ENCODE data around the gene OLR1. TPM values are rescaled to one million over a fixed set of nuclear protein-coding genes. Genes with fewer than 3 reads are reported as not detected.

Gene OLR1
- total and polyA plus RNA-seq, 4 donors: 6.3 to 27.2 (median 21.4) TPM

GRCh38 chr12:10159280-10159679 lies 12.7 kb downstream of the OLR1 start:
- Histone ChIP-seq H3K4me1 (ENCODE audit: control insufficient read depth, insufficient read depth, low read length) (no peaks in the 10 kb centered on the region), H3K9me3 (ENCODE audit: control insufficient read depth, insufficient read depth, low read length) (no peaks in the 10 kb centered on the region), H3K4me3 (ENCODE audit: low read depth, low read length) (no peak overlapping the region), H3K27me3 (ENCODE audit: control insufficient read depth, insufficient read depth, low read length) (no peaks in the 10 kb centered on the region), H3K27ac (ENCODE audit: low read depth, low read length) (no peak overlapping the region), H3K36me3 (ENCODE audit: control insufficient read depth, insufficient read depth, low read length) (no peaks in the 10 kb centered on the region)
- no CpG with 5 or more reads among the region's 3 CpGs for WGBS (ENCODE audit: insufficient coverage)
- no peak for DNase-seq (ENCODE audit: low read depth in 4 of 6, low spot score in 6 of 6)

- Histone ChIP-seq H3K27me3 (ENCODE audit: control insufficient read depth, insufficient read depth, low read length) (no peaks in the 10 kb centered on the region), H3K4me1 (ENCODE audit: control insufficient read depth, insufficient read depth, low read length) (peaks cover 8% of the 10 kb centered on the region), H3K27ac (ENCODE audit: low read depth, low read length) (no peak overlapping the region), H3K9me3 (ENCODE audit: control insufficient read depth, insufficient read depth, low read length) (no peaks in the 10 kb centered on the region), H3K36me3 (ENCODE audit: control insufficient read depth, insufficient read depth, low read length) (no peaks in the 10 kb centered on the region), H3K4me3 (ENCODE audit: low read depth, low read length) (no peak overlapping the region)
- DNase-seq (ENCODE audit: low read depth in 4 of 6, low spot score in 6 of 6): no peak
- no CpG with 5 or more reads among the region's 2 CpGs for WGBS (ENCODE audit: insufficient coverage)
Measured at GRCh38 chr12:10158406-10158805, 13.5 kb downstream of the OLR1 start.

- Histone ChIP-seq H3K27ac (ENCODE audit: low read depth, low read length) (no peak overlapping the region), H3K9me3 (ENCODE audit: control insufficient read depth, insufficient read depth, low read length) (no peaks in the 10 kb centered on the region), H3K4me1 (ENCODE audit: control insufficient read depth, insufficient read depth, low read length) (peaks cover 10% of the 10 kb centered on the region), H3K36me3 (ENCODE audit: control insufficient read depth, insufficient read depth, low read length) (no peaks in the 10 kb centered on the region), H3K27me3 (ENCODE audit: control insufficient read depth, insufficient read depth, low read length) (no peaks in the 10 kb centered on the region), H3K4me3 (ENCODE audit: low read depth, low read length) (no peak overlapping the region)
- DNase-seq (ENCODE audit: low read depth in 4 of 6, low spot score in 6 of 6): no peak
- no CpG with 5 or more reads among the region's 3 CpGs for WGBS (ENCODE audit: insufficient coverage)
Measured at GRCh38 chr12:10155966-10156365, 16.0 kb downstream of the OLR1 start.

- peak overlapping the region; percentile 87 for H3K27ac ChIP-seq (ENCODE audit: low read depth, low read length)
- H3K9me3 ChIP-seq (ENCODE audit: control insufficient read depth, insufficient read depth, low read length): no peaks in the 10 kb centered on the region
- no peak for DNase-seq (ENCODE audit: low read depth in 4 of 6, low spot score in 6 of 6)
- H3K27me3 ChIP-seq (ENCODE audit: control insufficient read depth, insufficient read depth, low read length): no peaks in the 10 kb centered on the region
- peaks cover 10% of the 10 kb centered on the region for H3K4me1 ChIP-seq (ENCODE audit: control insufficient read depth, insufficient read depth, low read length)
- peak overlapping the region; percentile 75 for H3K4me3 ChIP-seq (ENCODE audit: low read depth, low read length)
- no peaks in the 10 kb centered on the region for H3K36me3 ChIP-seq (ENCODE audit: control insufficient read depth, insufficient read depth, low read length)
- 67% methylated on average over 3 of the region's 6 CpGs for WGBS (ENCODE audit: insufficient coverage)
Measured at GRCh38 chr12:10154145-10154496, 17.8 kb downstream of the OLR1 start.

GRCh38 chr12:10153271-10154144 lies 18.4 kb downstream of the OLR1 start:
- no peaks in the 10 kb centered on the region for H3K27me3 ChIP-seq (ENCODE audit: control insufficient read depth, insufficient read depth, low read length)
- H3K36me3 ChIP-seq (ENCODE audit: control insufficient read depth, insufficient read depth, low read length): no peaks in the 10 kb centered on the region
- peak overlapping the region; percentile 75 for H3K4me3 ChIP-seq (ENCODE audit: low read depth, low read length)
- DNase-seq (ENCODE audit: low read depth in 4 of 6, low spot score in 6 of 6): peak; percentile 47 to 92 (median 66)
- under 1% methylated on average over 40 of the region's 46 CpGs for WGBS (ENCODE audit: insufficient coverage)
- peaks cover 10% of the 10 kb centered on the region for H3K4me1 ChIP-seq (ENCODE audit: control insufficient read depth, insufficient read depth, low read length)
- H3K9me3 ChIP-seq (ENCODE audit: control insufficient read depth, insufficient read depth, low read length): no peaks in the 10 kb centered on the region
- H3K27ac ChIP-seq (ENCODE audit: low read depth, low read length): peak overlapping the region; percentile 87

- Histone ChIP-seq H3K4me3 (ENCODE audit: low read depth, low read length) (no peak overlapping the region), H3K4me1 (ENCODE audit: control insufficient read depth, insufficient read depth, low read length) (peaks cover 10% of the 10 kb centered on the region), H3K36me3 (ENCODE audit: control insufficient read depth, insufficient read depth, low read length) (no peaks in the 10 kb centered on the region), H3K27me3 (ENCODE audit: control insufficient read depth, insufficient read depth, low read length) (no peaks in the 10 kb centered on the region), H3K27ac (ENCODE audit: low read depth, low read length) (no peak overlapping the region), H3K9me3 (ENCODE audit: control insufficient read depth, insufficient read depth, low read length) (no peaks in the 10 kb centered on the region)
- WGBS (ENCODE audit: insufficient coverage): no CpG with 5 or more reads among the region's 2 CpGs
- DNase-seq (ENCODE audit: low read depth in 4 of 6, low spot score in 6 of 6): no peak
Measured at GRCh38 chr12:10151621-10152020, 20.3 kb downstream of the OLR1 start.

GRCh38 chr12:10147714-10148403 lies 24.1 kb downstream of the OLR1 start:
- no peak overlapping the region for H3K27ac ChIP-seq (ENCODE audit: low read depth, low read length)
- no peaks in the 10 kb centered on the region for H3K9me3 ChIP-seq (ENCODE audit: control insufficient read depth, insufficient read depth, low read length)
- WGBS (ENCODE audit: insufficient coverage): no CpG with 5 or more reads among the region's 5 CpGs
- H3K36me3 ChIP-seq (ENCODE audit: control insufficient read depth, insufficient read depth, low read length): no peaks in the 10 kb centered on the region
- DNase-seq (ENCODE audit: low read depth in 4 of 6, low spot score in 6 of 6): no peak
- no peaks in the 10 kb centered on the region for H3K27me3 ChIP-seq (ENCODE audit: control insufficient read depth, insufficient read depth, low read length)
- H3K4me3 ChIP-seq (ENCODE audit: low read depth, low read length): no peak overlapping the region
- H3K4me1 ChIP-seq (ENCODE audit: control insufficient read depth, insufficient read depth, low read length): no peaks in the 10 kb centered on the region

GRCh38 chr12:10142976-10143589 lies 28.8 kb downstream of the OLR1 start:
- Histone ChIP-seq H3K27ac (ENCODE audit: low read depth, low read length) (no peak overlapping the region), H3K27me3 (ENCODE audit: control insufficient read depth, insufficient read depth, low read length) (no peaks in the 10 kb centered on the region), H3K36me3 (ENCODE audit: control insufficient read depth, insufficient read depth, low read length) (no peaks in the 10 kb centered on the region), H3K9me3 (ENCODE audit: control insufficient read depth, insufficient read depth, low read length) (no peaks in the 10 kb centered on the region), H3K4me3 (ENCODE audit: low read depth, low read length) (no peak overlapping the region), H3K4me1 (ENCODE audit: control insufficient read depth, insufficient read depth, low read length) (no peaks in the 10 kb centered on the region)
- no CpG with 5 or more reads among the region's 1 CpG for WGBS (ENCODE audit: insufficient coverage)
- no peak for DNase-seq (ENCODE audit: low read depth in 4 of 6, low spot score in 6 of 6)

GRCh38 chr12:10140001-10140400 lies 31.9 kb downstream of the OLR1 start:
- no CpG with 5 or more reads among the region's 2 CpGs for WGBS (ENCODE audit: insufficient coverage)
- no peaks in the 10 kb centered on the region for H3K27me3 ChIP-seq (ENCODE audit: control insufficient read depth, insufficient read depth, low read length)
- no peaks in the 10 kb centered on the region for H3K36me3 ChIP-seq (ENCODE audit: control insufficient read depth, insufficient read depth, low read length)
- no peaks in the 10 kb centered on the region for H3K4me1 ChIP-seq (ENCODE audit: control insufficient read depth, insufficient read depth, low read length)
- no peaks in the 10 kb centered on the region for H3K9me3 ChIP-seq (ENCODE audit: control insufficient read depth, insufficient read depth, low read length)
- DNase-seq (ENCODE audit: low read depth in 4 of 6, low spot score in 6 of 6): peak; percentile 19 to 90 (median 53)
- no peak overlapping the region for H3K27ac ChIP-seq (ENCODE audit: low read depth, low read length)
- no peak overlapping the region for H3K4me3 ChIP-seq (ENCODE audit: low read depth, low read length)

Measured in spinal cord (tissue), 10 donors.